ENCODE data around the gene RASAL3.

DNA sequence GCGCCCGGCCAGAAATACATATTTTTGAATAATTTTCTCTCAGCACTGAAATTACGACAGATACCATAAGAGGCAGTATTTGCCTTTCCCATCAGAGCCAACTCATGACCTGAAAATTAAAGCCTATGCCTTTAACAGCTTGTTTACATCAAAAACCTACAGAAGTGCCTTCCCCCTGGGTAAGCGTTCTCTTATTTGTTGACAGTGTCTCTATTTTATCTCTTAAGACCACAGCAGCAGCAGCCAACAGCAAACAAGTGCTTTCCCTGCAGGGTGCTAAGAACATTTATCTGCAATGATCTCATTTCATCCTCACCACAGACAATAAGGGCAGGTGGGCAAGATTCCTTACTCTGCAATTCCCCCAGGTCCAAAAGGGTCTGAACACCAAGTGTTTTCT, 51.5 kb downstream of the RASAL3 start:
- TF ChIP-seq CTCF (IDR thresholded peaks at IDR 0.05) = no peak
- no peak for TF ChIP-seq POLR2A (IDR thresholded peaks at IDR 0.05)
